Mesenchymal stem cell (in vitro differentiated cells and primary cell): Measurements from ENCODE around the gene TMEM79.

ENCODE experiments used
- DNase-seq: peaks from one replicate; pipeline ENCODE4 v3.0.0-alpha.2; 2013
- H2AFZ ChIP-seq: one replicate; pipeline ENCODE4 v1.6.1; 2013; ENCODE audit warnings: low read depth, mild to moderate bottlenecking, control low read depth, inconsistent platforms, low read length, moderate library complexity
- H2AK5ac ChIP-seq: 2 replicates; pipeline ENCODE4 v1.6.1; 2013; ENCODE audit warnings: low read length, moderate library complexity, mild to moderate bottlenecking, inconsistent platforms; ENCODE audit not compliant: severe bottlenecking
- H2BK120ac ChIP-seq: one replicate; pipeline ENCODE4 v1.6.1; 2013; ENCODE audit warnings: low read depth, mild to moderate bottlenecking, inconsistent platforms, low read length, moderate library complexity
- H2BK12ac ChIP-seq, 2 experiments: one replicate each; pipeline ENCODE4 v1.6.1; 2013; ENCODE audit warnings: inconsistent platforms in 2 of 2, low read length in 2 of 2, mild to moderate bottlenecking in 2 of 2, moderate library complexity in 2 of 2, control low read depth in 1 of 2
- H2BK15ac ChIP-seq: one replicate; pipeline ENCODE4 v1.6.1; 2013; ENCODE audit warnings: mild to moderate bottlenecking, low read depth, inconsistent platforms; ENCODE audit not compliant: poor library complexity, severe bottlenecking
- H2BK5ac ChIP-seq: 2 replicates; pipeline ENCODE4 v1.6.1; 2013; ENCODE audit warnings: low read depth, mild to moderate bottlenecking, low read length, control low read depth, inconsistent platforms; ENCODE audit not compliant: poor library complexity, severe bottlenecking
- H3K14ac ChIP-seq, 2 experiments: one replicate each; pipeline ENCODE4 v1.6.1; 2013; ENCODE audit warnings: inconsistent platforms in 2 of 2, low read length in 2 of 2, control low read depth in 1 of 2, mild to moderate bottlenecking in 1 of 2, moderate library complexity in 1 of 2
- H3K18ac ChIP-seq, 2 experiments: one replicate each; pipeline ENCODE4 v1.6.1; 2013; ENCODE audit warnings: inconsistent platforms in 2 of 2, low read length in 2 of 2, control low read depth in 1 of 2, low read depth in 1 of 2, mild to moderate bottlenecking in 1 of 2
- H3K23ac ChIP-seq, 2 experiments: one replicate each; pipeline ENCODE4 v1.6.1; 2013; ENCODE audit warnings: inconsistent platforms in 2 of 2, low read length in 2 of 2, mild to moderate bottlenecking in 2 of 2, moderate library complexity in 2 of 2, control low read depth in 1 of 2
- H3K27ac ChIP-seq: 2 replicates; pipeline ENCODE4 v1.5.1; 2013; ENCODE audit warnings: mild to moderate bottlenecking, moderate library complexity, low read length, control low read depth, inconsistent platforms; ENCODE audit not compliant: poor library complexity, severe bottlenecking
- H3K27me3 ChIP-seq, 2 experiments: 2 replicates each; pipeline versions ENCODE4 v1.6.1 to v1.7.0; 2013; ENCODE audit warnings: low read length in 2 of 2, mild to moderate bottlenecking in 2 of 2, moderate library complexity in 2 of 2, control low read depth in 1 of 2, inconsistent platforms in 1 of 2; ENCODE audit not compliant: control insufficient read depth in 1 of 2, insufficient read depth in 1 of 2
- H3K36me3 ChIP-seq, 2 experiments: 2 replicates each; pipeline versions ENCODE4 v1.6.1 to v1.7.0; 2013; ENCODE audit warnings: low read length in 2 of 2, control low read depth in 1 of 2, inconsistent platforms in 1 of 2, low read depth in 1 of 2, mild to moderate bottlenecking in 1 of 2; ENCODE audit not compliant: insufficient read depth in 2 of 2, control insufficient read depth in 1 of 2
- H3K4ac ChIP-seq, 2 experiments: one replicate each; pipeline ENCODE4 v1.6.1; 2013; ENCODE audit warnings: inconsistent platforms in 2 of 2, low read length in 2 of 2, mild to moderate bottlenecking in 2 of 2, moderate library complexity in 2 of 2, control low read depth in 1 of 2, low read depth in 1 of 2
- H3K4me1 ChIP-seq: 2 replicates; pipeline ENCODE4 v1.6.1; 2013; ENCODE audit warnings: low read depth, low read length, control low read depth; ENCODE audit not compliant: control insufficient read depth, insufficient read depth
- H3K4me2 ChIP-seq: 2 replicates; pipeline ENCODE4 v1.6.1; 2013; ENCODE audit warnings: low read length, mild to moderate bottlenecking, inconsistent platforms; ENCODE audit not compliant: poor library complexity, severe bottlenecking
- H3K4me3 ChIP-seq, 2 experiments: 2 replicates each; pipeline versions ENCODE4 v1.5.1 to v1.7.0; 2013; ENCODE audit warnings: low read length in 2 of 2, mild to moderate bottlenecking in 2 of 2, control low read depth in 1 of 2, low read depth in 1 of 2; ENCODE audit not compliant: insufficient read depth in 1 of 2
- H3K79me1 ChIP-seq: replicated peaks from 2 replicates; pipeline ENCODE4 v1.6.1; 2013; ENCODE audit warnings: mild to moderate bottlenecking, control low read depth, low read length, inconsistent platforms; ENCODE audit not compliant: poor library complexity, severe bottlenecking
- H3K9ac ChIP-seq: 2 replicates; pipeline ENCODE4 v1.7.0; 2013; ENCODE audit warnings: mild to moderate bottlenecking, low read length, moderate library complexity
- H3K9me3 ChIP-seq: 2 replicates; pipeline ENCODE4 v1.7.0; 2013; ENCODE audit warnings: mild to moderate bottlenecking, low read length; ENCODE audit not compliant: control insufficient read depth
- H4K8ac ChIP-seq: one replicate; pipeline ENCODE4 v1.6.1; 2013; ENCODE audit warnings: inconsistent platforms, mild to moderate bottlenecking, low read length, moderate library complexity
- H4K91ac ChIP-seq: one replicate; pipeline ENCODE4 v1.6.1; 2013; ENCODE audit warnings: mild to moderate bottlenecking, low read length, inconsistent platforms
- WGBS: methylation state at CpG from one replicate; pipeline ENCODE4 v1.1.7; 2013; ENCODE audit warnings: mixed read lengths; 5-methylcytosine and 5-hydroxymethylcytosine counted together

The TMEM79 gene

DNA sequence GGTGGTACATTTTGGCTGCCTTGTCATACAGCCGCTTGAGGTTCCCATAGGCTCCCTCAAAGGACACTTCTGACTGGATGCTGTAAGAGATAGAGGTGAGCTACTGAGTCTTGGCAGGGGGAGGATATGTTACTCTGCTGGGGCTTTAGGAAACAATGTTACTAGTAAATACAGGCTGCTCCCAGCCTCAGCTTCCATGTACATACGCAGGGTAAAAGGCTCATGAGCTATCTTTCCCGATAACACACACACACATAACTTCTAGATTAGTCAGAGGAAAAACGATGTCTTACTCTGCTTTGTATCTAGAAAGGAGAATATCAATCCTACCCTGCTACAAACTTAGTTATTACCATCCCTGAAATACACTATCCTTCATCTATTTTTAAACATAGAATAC is 15.8 kb upstream of the TMEM79 start:
- no peak overlapping the region for H2BK5ac ChIP-seq
- H2BK15ac ChIP-seq: no peak overlapping the region
- no peak overlapping the region for H3K4me3 ChIP-seq
- peaks cover 59 to 93% of the 10 kb centered on the region in 2 experiments for H3K36me3 ChIP-seq
- no peak overlapping the region for H3K9ac ChIP-seq
- no peak overlapping the region for H3K14ac ChIP-seq
- H3K4me1 ChIP-seq: no peaks in the 10 kb centered on the region
- H4K91ac ChIP-seq: no peak overlapping the region
- peaks cover 26% of the 10 kb centered on the region for H3K79me1 ChIP-seq
- H3K4ac ChIP-seq: no peak overlapping the region
- no peak overlapping the region for H4K8ac ChIP-seq
- no peaks in the 10 kb centered on the region for H3K27me3 ChIP-seq
- DNase-seq: peak; percentile 35
- no peak overlapping the region for H2AFZ ChIP-seq
- H3K18ac ChIP-seq: no peak overlapping the region
- H2BK120ac ChIP-seq: no peak overlapping the region
- no peaks in the 10 kb centered on the region for H3K9me3 ChIP-seq
- H2AK5ac ChIP-seq: no peak overlapping the region
- H3K23ac ChIP-seq: no peak overlapping the region
- no peak overlapping the region for H2BK12ac ChIP-seq
- H3K27ac ChIP-seq: no peak overlapping the region
- WGBS: 71% methylated on average over 4 of the region's 4 CpGs
- no peak overlapping the region for H3K4me2 ChIP-seq

DNA sequence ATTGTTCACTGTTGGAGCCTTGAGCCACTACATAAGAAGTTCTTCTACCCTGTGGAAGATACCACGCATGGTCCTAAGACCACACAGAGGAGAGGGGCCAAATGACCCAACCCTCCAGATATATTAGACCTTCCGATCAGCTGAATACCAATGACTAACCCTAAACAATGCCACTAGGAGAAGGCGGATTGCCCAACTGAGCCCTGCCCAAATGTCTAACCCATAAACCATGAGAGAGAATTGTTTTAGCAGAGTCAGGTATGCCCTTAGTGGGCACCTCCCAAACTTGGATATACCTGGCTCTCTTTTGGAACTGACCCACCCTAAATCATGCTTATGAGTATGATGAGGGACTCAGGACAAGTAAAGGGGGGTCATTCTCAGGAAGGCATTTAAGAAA is 13.8 kb upstream of the TMEM79 start:
- no peak overlapping the region for H4K8ac ChIP-seq
- peaks cover 65 to 96% of the 10 kb centered on the region in 2 experiments for H3K36me3 ChIP-seq
- no peaks in the 10 kb centered on the region for H3K27me3 ChIP-seq
- no peak overlapping the region for H3K4me3 ChIP-seq
- no peaks in the 10 kb centered on the region for H3K4me1 ChIP-seq
- no peak overlapping the region for H3K4me2 ChIP-seq
- no peak overlapping the region for H2BK12ac ChIP-seq
- H3K9me3 ChIP-seq: no peaks in the 10 kb centered on the region
- H2BK15ac ChIP-seq: no peak overlapping the region
- H3K27ac ChIP-seq: no peak overlapping the region
- no peak overlapping the region for H3K18ac ChIP-seq
- H3K79me1 ChIP-seq: peaks cover 33% of the 10 kb centered on the region
- no peak for DNase-seq
- no peak overlapping the region for H2AK5ac ChIP-seq
- H3K14ac ChIP-seq: no peak overlapping the region
- no peak overlapping the region for H2AFZ ChIP-seq
- 96% methylated on average over 3 of the region's 3 CpGs for WGBS
- no peak overlapping the region for H3K9ac ChIP-seq
- H4K91ac ChIP-seq: no peak overlapping the region
- H3K23ac ChIP-seq: no peak overlapping the region
- H2BK120ac ChIP-seq: no peak overlapping the region
- H3K4ac ChIP-seq: no peak overlapping the region
- no peak overlapping the region for H2BK5ac ChIP-seq

DNA sequence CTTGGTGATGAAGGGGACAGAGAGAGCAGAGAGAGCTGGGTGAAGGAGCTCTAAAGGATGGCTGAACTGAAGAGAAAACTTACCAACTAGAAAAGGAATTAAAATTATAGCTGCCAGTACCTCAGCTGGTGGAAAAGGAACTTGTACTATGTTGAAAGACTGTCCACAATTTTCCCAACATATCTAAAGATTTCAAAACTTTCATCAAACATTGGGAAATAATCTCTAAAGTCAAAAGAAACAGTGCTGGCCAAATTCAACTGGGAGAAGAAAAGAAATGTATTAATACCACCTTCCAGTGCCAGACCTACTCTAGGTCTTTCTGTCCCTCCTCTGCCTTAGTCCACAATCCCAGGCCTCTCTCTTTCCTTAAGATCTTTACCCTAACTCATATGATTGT is 7.6 kb upstream of the TMEM79 start:
- H3K23ac ChIP-seq: no peak overlapping the region
- H3K4me1 ChIP-seq: peaks cover 6% of the 10 kb centered on the region
- H2BK15ac ChIP-seq: no peak overlapping the region
- H3K18ac ChIP-seq: no peak overlapping the region
- H3K79me1 ChIP-seq: peaks cover 31% of the 10 kb centered on the region
- no peak overlapping the region for H4K8ac ChIP-seq
- no peak overlapping the region for H3K4ac ChIP-seq
- H3K14ac ChIP-seq: no peak overlapping the region
- no peaks in the 10 kb centered on the region for H3K9me3 ChIP-seq
- no peak overlapping the region for H3K27ac ChIP-seq
- no peak overlapping the region for H2BK5ac ChIP-seq
- H2BK120ac ChIP-seq: no peak overlapping the region
- no peaks in the 10 kb centered on the region for H3K27me3 ChIP-seq
- H3K4me3 ChIP-seq: no peak overlapping the region
- peak overlapping the region; percentile 31 for H3K9ac ChIP-seq
- H2BK12ac ChIP-seq: no peak overlapping the region
- H4K91ac ChIP-seq: no peak overlapping the region
- H2AFZ ChIP-seq: no peak overlapping the region
- no peak overlapping the region for H3K4me2 ChIP-seq
- H3K36me3 ChIP-seq: peaks cover 54 to 78% of the 10 kb centered on the region in 2 experiments
- no peak for DNase-seq
- H2AK5ac ChIP-seq: no peak overlapping the region

DNA sequence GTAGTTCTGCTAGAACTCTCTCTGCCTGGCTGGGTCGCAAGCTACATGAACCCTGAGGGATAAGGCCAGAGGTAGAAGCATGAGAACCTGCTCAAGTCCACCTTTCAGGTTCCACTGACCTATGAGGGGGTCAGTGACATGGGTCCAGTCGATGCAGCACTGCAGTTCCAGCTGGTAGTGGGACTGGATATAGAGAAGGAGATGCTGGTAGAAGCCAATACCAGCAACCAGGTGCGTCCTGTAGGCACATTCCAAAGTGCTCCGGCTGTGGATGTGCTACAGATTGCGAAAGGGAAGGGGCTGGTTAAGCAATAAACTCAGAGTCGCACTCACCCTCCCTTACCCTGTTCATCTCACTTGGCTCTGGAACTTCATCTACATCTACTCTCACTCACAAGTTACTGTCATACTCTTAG is 7.2 kb upstream of the TMEM79 start:
- H2BK12ac ChIP-seq: no peak overlapping the region
- no peak overlapping the region for H3K23ac ChIP-seq
- H3K4ac ChIP-seq: no peak overlapping the region
- H3K4me1 ChIP-seq: peaks cover 9% of the 10 kb centered on the region
- peaks cover 53 to 74% of the 10 kb centered on the region in 2 experiments for H3K36me3 ChIP-seq
- 81% methylated on average over 6 of the region's 6 CpGs for WGBS
- H3K9me3 ChIP-seq: no peaks in the 10 kb centered on the region
- no peak overlapping the region for H3K4me3 ChIP-seq
- no peak overlapping the region for H2BK15ac ChIP-seq
- no peak overlapping the region for H4K91ac ChIP-seq
- peak overlapping the region; percentile 25 for H3K9ac ChIP-seq
- no peak overlapping the region for H3K14ac ChIP-seq
- no peak overlapping the region for H2BK5ac ChIP-seq
- no peak overlapping the region for H3K4me2 ChIP-seq
- H3K27me3 ChIP-seq: no peaks in the 10 kb centered on the region
- no peak for DNase-seq
- H2AK5ac ChIP-seq: no peak overlapping the region
- H3K27ac ChIP-seq: no peak overlapping the region
- no peak overlapping the region for H4K8ac ChIP-seq
- H2BK120ac ChIP-seq: no peak overlapping the region
- H3K18ac ChIP-seq: no peak overlapping the region
- peaks cover 31% of the 10 kb centered on the region for H3K79me1 ChIP-seq
- no peak overlapping the region for H2AFZ ChIP-seq
